ENCODE results near the gene METTL24. TPM values are rescaled to one million over a fixed set of nuclear protein-coding genes. Genes with fewer than 3 reads are reported as not detected.

The METTL24 gene
- total RNA-seq, 1 donor from 2014 or later: 1.5 TPM

DNA sequence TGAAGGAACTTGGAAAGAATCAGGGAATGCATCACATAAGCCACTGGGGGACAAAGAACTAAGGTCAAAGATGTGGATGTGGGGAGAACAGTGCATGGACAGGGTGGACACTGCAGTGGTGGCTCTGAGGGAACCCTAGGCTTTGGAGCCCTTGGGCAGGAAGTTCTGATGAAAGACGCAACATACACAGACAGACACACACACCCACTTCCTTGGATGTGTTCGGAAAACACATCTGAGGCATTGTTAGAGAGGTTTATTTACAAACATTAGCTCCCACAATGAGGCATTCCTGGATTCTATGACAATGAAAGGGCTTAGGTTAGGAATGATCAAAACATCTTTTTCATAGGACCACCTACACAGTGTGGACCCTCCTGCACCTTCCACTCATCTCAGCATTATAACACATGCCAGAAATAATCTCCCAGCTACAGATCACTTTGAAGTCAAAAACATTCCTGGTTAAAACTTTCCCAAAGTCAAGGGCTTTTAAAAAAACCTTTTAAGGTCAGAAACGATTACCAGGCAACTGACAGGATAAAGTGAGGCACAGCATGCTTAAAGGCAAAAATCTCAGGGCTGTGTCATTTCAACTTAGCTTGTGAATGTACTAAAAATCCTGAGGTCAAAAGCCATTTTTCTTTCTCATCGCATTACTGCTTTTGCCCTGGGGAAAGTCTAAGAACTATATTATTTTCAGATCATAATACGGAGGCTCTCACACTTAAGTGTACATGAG, 6.4 kb upstream of the METTL24 start:
- Mint-ChIP-seq H3K27ac (ENCODE audit: unreplicated experiment) (no peak overlapping the region), H3K4me3 (ENCODE audit: unreplicated experiment) (no peak overlapping the region), H3K9me3 (ENCODE audit: unreplicated experiment) (no peaks in the 10 kb centered on the region), H3K4me1 (ENCODE audit: low read depth, unreplicated experiment) (peaks cover 4% of the 10 kb centered on the region), H3K36me3 (ENCODE audit: unreplicated experiment) (peaks cover 13% of the 10 kb centered on the region), H3K27me3 (ENCODE audit: unreplicated experiment) (no peaks in the 10 kb centered on the region)
- DNase-seq: no peak
- TF ChIP-seq, protein P1, sequence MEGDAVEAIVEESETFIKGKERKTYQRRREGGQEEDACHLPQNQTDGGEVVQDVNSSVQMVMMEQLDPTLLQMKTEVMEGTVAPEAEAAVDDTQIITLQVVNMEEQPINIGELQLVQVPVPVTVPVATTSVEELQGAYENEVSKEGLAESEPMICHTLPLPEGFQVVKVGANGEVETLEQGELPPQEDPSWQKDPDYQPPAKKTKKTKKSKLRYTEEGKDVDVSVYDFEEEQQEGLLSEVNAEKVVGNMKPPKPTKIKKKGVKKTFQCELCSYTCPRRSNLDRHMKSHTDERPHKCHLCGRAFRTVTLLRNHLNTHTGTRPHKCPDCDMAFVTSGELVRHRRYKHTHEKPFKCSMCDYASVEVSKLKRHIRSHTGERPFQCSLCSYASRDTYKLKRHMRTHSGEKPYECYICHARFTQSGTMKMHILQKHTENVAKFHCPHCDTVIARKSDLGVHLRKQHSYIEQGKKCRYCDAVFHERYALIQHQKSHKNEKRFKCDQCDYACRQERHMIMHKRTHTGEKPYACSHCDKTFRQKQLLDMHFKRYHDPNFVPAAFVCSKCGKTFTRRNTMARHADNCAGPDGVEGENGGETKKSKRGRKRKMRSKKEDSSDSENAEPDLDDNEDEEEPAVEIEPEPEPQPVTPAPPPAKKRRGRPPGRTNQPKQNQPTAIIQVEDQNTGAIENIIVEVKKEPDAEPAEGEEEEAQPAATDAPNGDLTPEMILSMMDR (IDR thresholded peaks at IDR 0.05; ENCODE audit: partially characterized antibody, unreplicated experiment): no peak

DNA sequence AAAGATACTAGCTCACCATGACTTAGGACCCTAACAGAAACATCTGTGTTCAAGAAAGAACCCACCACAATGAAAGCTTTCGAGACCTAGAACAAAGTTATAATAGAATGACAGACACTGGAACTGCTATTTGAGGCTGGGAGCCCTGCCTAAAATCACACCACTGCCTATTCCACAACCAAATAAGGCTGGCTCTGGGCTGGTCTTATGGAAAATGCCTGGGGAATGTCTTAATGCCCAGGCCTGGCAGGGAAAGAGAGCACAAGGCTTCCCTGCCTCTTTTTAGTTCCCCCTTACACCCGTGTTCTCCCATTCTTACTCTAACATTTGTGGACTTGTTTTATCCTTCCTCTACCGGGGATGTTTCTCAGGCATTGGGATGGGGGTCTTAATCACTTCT, 5.6 kb upstream of the METTL24 start:
- peaks cover 13% of the 10 kb centered on the region for H3K36me3 Mint-ChIP-seq (ENCODE audit: unreplicated experiment)
- H3K9me3 Mint-ChIP-seq (ENCODE audit: unreplicated experiment): no peaks in the 10 kb centered on the region
- no peaks in the 10 kb centered on the region for H3K27me3 Mint-ChIP-seq (ENCODE audit: unreplicated experiment)
- TF ChIP-seq, protein P1 (IDR thresholded peaks at IDR 0.05; ENCODE audit: partially characterized antibody, unreplicated experiment): no peak
- peaks cover 11% of the 10 kb centered on the region for H3K4me1 Mint-ChIP-seq (ENCODE audit: low read depth, unreplicated experiment)
- DNase-seq: no peak
- H3K27ac Mint-ChIP-seq (ENCODE audit: unreplicated experiment): no peak overlapping the region
- no peak overlapping the region for H3K4me3 Mint-ChIP-seq (ENCODE audit: unreplicated experiment)

DNA sequence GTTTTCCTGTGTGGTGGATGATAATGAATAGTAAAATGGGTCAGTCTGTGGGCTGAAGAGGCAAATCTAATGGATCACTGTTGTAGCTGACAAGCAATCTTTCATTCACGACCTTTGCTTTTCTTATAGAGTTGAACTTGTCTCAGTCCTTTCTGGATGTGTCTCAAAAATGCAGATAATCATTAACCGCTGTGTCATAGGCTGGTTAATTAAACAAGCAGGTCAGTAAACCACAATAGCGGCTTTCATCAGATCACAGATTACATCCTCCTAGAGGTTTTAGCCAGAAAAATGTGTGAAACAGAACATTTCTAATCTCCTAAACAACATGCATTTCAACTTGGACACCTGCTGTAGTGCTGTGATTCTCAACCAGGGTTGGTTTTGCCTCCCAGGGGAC, 2.5 kb upstream of the METTL24 start:
- Mint-ChIP-seq H3K27ac (ENCODE audit: unreplicated experiment) (no peak overlapping the region), H3K27me3 (ENCODE audit: unreplicated experiment) (peaks cover 10% of the 10 kb centered on the region), H3K4me1 (ENCODE audit: low read depth, unreplicated experiment) (peaks cover 27% of the 10 kb centered on the region), H3K4me3 (ENCODE audit: unreplicated experiment) (no peak overlapping the region), H3K9me3 (ENCODE audit: unreplicated experiment) (peaks cover 15% of the 10 kb centered on the region), H3K36me3 (ENCODE audit: unreplicated experiment) (peaks cover 17% of the 10 kb centered on the region)
- TF ChIP-seq, protein P1 (IDR thresholded peaks at IDR 0.05; ENCODE audit: partially characterized antibody, unreplicated experiment): no peak
- no peak for DNase-seq

DNA sequence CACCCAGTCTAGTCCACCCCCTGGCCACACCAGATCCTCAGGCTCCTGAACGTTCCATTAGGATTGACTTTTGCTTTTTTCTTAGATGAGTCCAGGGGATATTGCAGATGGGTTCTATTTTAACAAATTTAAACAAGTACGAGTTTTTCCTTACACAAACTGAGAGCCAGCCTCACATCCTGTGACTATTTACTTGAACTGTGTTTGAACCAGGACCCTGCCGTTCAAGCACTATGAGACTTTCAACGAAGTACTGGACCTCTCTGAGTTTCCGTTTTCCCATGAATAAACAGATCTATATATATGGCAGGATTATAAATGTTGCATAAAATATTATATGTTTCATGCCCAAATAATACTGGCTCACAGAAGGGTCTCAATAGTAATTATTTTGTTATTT, 1.4 kb upstream of the METTL24 start:
- Mint-ChIP-seq H3K4me1 (ENCODE audit: low read depth, unreplicated experiment) (peaks cover 36% of the 10 kb centered on the region), H3K27ac (ENCODE audit: unreplicated experiment) (no peak overlapping the region), H3K36me3 (ENCODE audit: unreplicated experiment) (peaks cover 17% of the 10 kb centered on the region), H3K27me3 (ENCODE audit: unreplicated experiment) (peaks cover 11% of the 10 kb centered on the region), H3K4me3 (ENCODE audit: unreplicated experiment) (peak overlapping the region; percentile 84), H3K9me3 (ENCODE audit: unreplicated experiment) (peaks cover 17% of the 10 kb centered on the region)
- TF ChIP-seq, protein P1 (IDR thresholded peaks at IDR 0.05; ENCODE audit: partially characterized antibody, unreplicated experiment): no peak
- no peak for DNase-seq

DNA sequence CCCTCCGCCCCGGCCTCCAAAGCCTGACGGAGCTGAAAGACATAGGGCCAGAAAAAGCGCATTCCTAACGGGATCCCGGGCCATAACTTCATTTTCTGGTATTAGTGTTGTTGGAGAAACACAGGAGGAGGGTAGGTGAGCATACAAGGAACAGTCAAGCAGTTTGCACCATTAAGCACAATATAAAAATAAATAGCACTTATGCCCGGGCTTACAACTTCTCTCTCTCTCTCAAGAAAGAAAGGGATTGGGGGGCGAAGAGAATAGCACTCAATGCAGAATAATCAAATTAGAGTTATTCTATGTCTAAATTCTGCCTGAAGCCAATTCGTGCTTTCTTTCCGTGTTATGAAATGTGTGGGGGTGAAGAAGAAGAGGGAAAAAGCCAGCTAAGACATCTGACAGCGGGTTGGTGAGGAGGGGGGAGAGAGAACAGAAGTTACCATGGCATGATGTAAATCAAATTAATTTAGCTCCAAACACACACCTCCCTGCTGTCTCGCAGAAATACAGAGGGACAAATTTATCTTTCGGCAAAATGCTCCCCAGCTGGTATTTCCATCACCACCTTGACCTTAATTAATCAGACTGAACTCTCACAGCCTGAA, 508 bp upstream of the METTL24 start:
- peaks cover 42% of the 10 kb centered on the region for H3K4me1 Mint-ChIP-seq (ENCODE audit: low read depth, unreplicated experiment)
- TF ChIP-seq, protein P1 (IDR thresholded peaks at IDR 0.05; ENCODE audit: partially characterized antibody, unreplicated experiment): no peak
- peaks cover 17% of the 10 kb centered on the region for H3K9me3 Mint-ChIP-seq (ENCODE audit: unreplicated experiment)
- no peak for DNase-seq
- peak overlapping the region; percentile 84 for H3K4me3 Mint-ChIP-seq (ENCODE audit: unreplicated experiment)
- H3K27ac Mint-ChIP-seq (ENCODE audit: unreplicated experiment): peak overlapping the region; percentile 34
- H3K36me3 Mint-ChIP-seq (ENCODE audit: unreplicated experiment): peaks cover 17% of the 10 kb centered on the region
- peaks cover 11% of the 10 kb centered on the region for H3K27me3 Mint-ChIP-seq (ENCODE audit: unreplicated experiment)
